Endodermal cell (in vitro differentiated cells): ENCODE measurements around the gene CUL4A. TPM values are rescaled to one million over a fixed set of nuclear protein-coding genes. Genes with fewer than 3 reads are reported as not detected.

Experiments used
- DNase-seq: peaks from one replicate; pipeline ENCODE4 v3.0.0-alpha.2; 2017
- H3K27ac ChIP-seq: 2 replicates; pipeline ENCODE4 v1.5.1; 2013; ENCODE audit warnings: mild to moderate bottlenecking, low read depth, low read length, moderate library complexity
- H3K27me3 ChIP-seq: 2 replicates; pipeline ENCODE4 v1.6.1; 2013; ENCODE audit warnings: mild to moderate bottlenecking, low read length, moderate library complexity; ENCODE audit not compliant: insufficient read depth, control insufficient read depth, poor library complexity, severe bottlenecking
- H3K36me3 ChIP-seq: 2 replicates; pipeline ENCODE4 v1.7.0; 2013; ENCODE audit warnings: mild to moderate bottlenecking, low read length, moderate library complexity; ENCODE audit not compliant: control insufficient read depth, insufficient read depth
- H3K4me1 ChIP-seq: one replicate; pipeline ENCODE4 v1.7.0; 2013; ENCODE audit warnings: low read length; ENCODE audit not compliant: control insufficient read depth, insufficient read depth
- H3K4me3 ChIP-seq: 2 replicates; pipeline ENCODE4 v1.5.1; 2013; ENCODE audit warnings: mild to moderate bottlenecking, low read length, moderate library complexity
- H3K9ac ChIP-seq: 2 replicates; pipeline ENCODE4 v1.6.1; 2013; ENCODE audit warnings: mild to moderate bottlenecking, low read length, moderate library complexity; ENCODE audit not compliant: poor library complexity, severe bottlenecking; ENCODE audit errors: extremely low read depth
- H3K9me3 ChIP-seq: 2 replicates; pipeline ENCODE4 v1.6.1; 2013; ENCODE audit warnings: mild to moderate bottlenecking, low read length, moderate library complexity; ENCODE audit not compliant: control insufficient read depth
- H3K27ac Mint-ChIP-seq: 2 replicates; pipeline ENCODE4 v1.8.0; 2020; ENCODE audit warnings: mixed read lengths
- H3K27me3 Mint-ChIP-seq: 2 replicates; pipeline ENCODE4 v1.8.0; 2021; ENCODE audit warnings: mild to moderate bottlenecking, mixed read lengths; ENCODE audit not compliant: insufficient read depth
- H3K36me3 Mint-ChIP-seq: 2 replicates; pipeline ENCODE4 v1.8.0; 2020; ENCODE audit warnings: low read depth, mixed read lengths
- H3K4me1 Mint-ChIP-seq: 2 replicates; pipeline ENCODE4 v1.8.0; 2020; ENCODE audit warnings: mixed read lengths
- H3K4me3 Mint-ChIP-seq: 2 replicates; pipeline ENCODE4 v1.8.0; 2020; ENCODE audit warnings: mild to moderate bottlenecking, moderate library complexity, mixed read lengths
- H3K9me3 Mint-ChIP-seq: 2 replicates; pipeline ENCODE4 v1.8.0; 2020; ENCODE audit warnings: mild to moderate bottlenecking, mixed read lengths
- CTCF ChIP-seq: fragments of 200-600 bp; sonication (generic); conservative IDR thresholded peaks from 2 replicates; pipeline ENCODE4 v1.5.0; 2021; ENCODE audit warnings: antibody characterized with exemption, mild to moderate bottlenecking
- WGBS, 2 experiments: methylation state at CpG; one replicate each; pipeline versions ENCODE4 v1.1.5 to v1.1.7; 2013; ENCODE audit warnings: missing lambda C conversion rate in 2 of 2, mixed read lengths in 1 of 2; ENCODE audit not compliant: insufficient coverage in 1 of 2, insufficient read length in 1 of 2; 5-methylcytosine and 5-hydroxymethylcytosine counted together
- total RNA-seq, 2 donors: library from RNA; stranded (reverse); fragmentation: NEBNext Ultra II Directional in 1 of 2; extraction: Animal tissue kit (Norgen Biotek cat#: 25700) in 1 of 2; gene quantifications; 2 replicates in 1 of 2; 3 replicates in 1 of 2; pipeline ENCODE4 v1.2.1, GENCODE V29; 2021

Gene CUL4A
- total RNA-seq, 2 donors from 2014 or later: 92.9 to 99.4 TPM

GRCh38 chr13:113204378-113204734 lies 5.1 kb upstream of the CUL4A start:
- H3K4me1 ChIP-seq: peaks cover 6% of the 10 kb centered on the region
- WGBS, 2 experiments: 92 to 93% methylated on average over 3 to 5 of the region's 5 CpGs

DNA sequence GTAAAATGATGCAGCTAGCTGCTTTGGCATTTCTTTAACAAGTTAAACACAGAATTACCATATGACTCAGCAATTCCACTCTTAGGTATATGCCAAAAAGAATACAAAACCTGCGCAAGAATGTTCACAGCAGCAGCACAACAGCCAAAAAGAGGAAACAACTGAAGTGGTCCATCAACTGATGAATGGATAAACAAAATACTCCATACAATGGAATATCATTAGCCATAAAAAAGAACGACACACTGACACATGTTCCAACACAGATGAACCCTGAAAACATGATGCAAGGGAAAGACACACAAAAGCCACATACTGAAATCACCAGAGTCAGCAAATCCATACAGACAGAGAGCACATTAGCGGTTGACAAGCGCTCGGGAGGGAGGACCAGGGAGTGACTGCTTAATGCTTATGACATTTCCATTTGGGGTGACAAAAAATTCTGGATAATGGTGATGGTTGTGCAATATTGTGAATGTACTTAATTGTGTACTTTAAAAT lies 3.9 kb upstream of the CUL4A start:
- no peak overlapping the region for H3K27ac ChIP-seq
- H3K9me3 Mint-ChIP-seq: no peaks in the 10 kb centered on the region
- H3K27me3 Mint-ChIP-seq: no peaks in the 10 kb centered on the region
- peaks cover 30% of the 10 kb centered on the region for H3K4me1 Mint-ChIP-seq
- H3K4me1 ChIP-seq: no peaks in the 10 kb centered on the region
- no peaks in the 10 kb centered on the region for H3K9me3 ChIP-seq
- H3K27me3 ChIP-seq: no peaks in the 10 kb centered on the region
- DNase-seq: no peak
- no peak overlapping the region for H3K27ac Mint-ChIP-seq
- no peak overlapping the region for H3K4me3 Mint-ChIP-seq
- H3K4me3 ChIP-seq: no peak overlapping the region
- H3K9ac ChIP-seq: no peak overlapping the region
- 92 to 95% methylated on average over 4 to 5 of the region's 5 CpGs for WGBS, 2 experiments
- no peak for TF ChIP-seq CTCF
- H3K36me3 ChIP-seq: peaks cover 47% of the 10 kb centered on the region
- H3K36me3 Mint-ChIP-seq: peaks cover 21% of the 10 kb centered on the region

More at GRCh38 chr13:113204378-113204734, 5.1 kb upstream of the CUL4A start:
- peaks cover 54% of the 10 kb centered on the region for H3K36me3 ChIP-seq
- Mint-ChIP-seq H3K9me3 (no peaks in the 10 kb centered on the region), H3K27ac (peak overlapping the region; percentile 35), H3K4me3 (no peak overlapping the region), H3K36me3 (peaks cover 32% of the 10 kb centered on the region), H3K27me3 (no peaks in the 10 kb centered on the region), H3K4me1 (peaks cover 37% of the 10 kb centered on the region)
- H3K9ac ChIP-seq: no peak overlapping the region
- H3K27ac ChIP-seq: no peak overlapping the region
- no peak for TF ChIP-seq CTCF
- no peaks in the 10 kb centered on the region for H3K9me3 ChIP-seq
- no peaks in the 10 kb centered on the region for H3K27me3 ChIP-seq
- H3K4me3 ChIP-seq: no peak overlapping the region
- DNase-seq: no peak

GRCh38 chr13:113207460-113207859 lies 2.0 kb upstream of the CUL4A start:
- Histone ChIP-seq H3K27ac (no peak overlapping the region), H3K9me3 (no peaks in the 10 kb centered on the region), H3K9ac (peak overlapping the region; percentile 94), H3K4me1 (no peaks in the 10 kb centered on the region), H3K4me3 (peak overlapping the region; percentile 100), H3K36me3 (peaks cover 58% of the 10 kb centered on the region), H3K27me3 (no peaks in the 10 kb centered on the region)
- Mint-ChIP-seq H3K9me3 (no peaks in the 10 kb centered on the region), H3K4me3 (peak overlapping the region; percentile 84), H3K27me3 (no peaks in the 10 kb centered on the region), H3K27ac (peak overlapping the region; percentile 81), H3K4me1 (peaks cover 39% of the 10 kb centered on the region), H3K36me3 (peaks cover 33% of the 10 kb centered on the region)
- WGBS, 2 experiments: 52 to 54% methylated on average over 2 to 3 of the region's 3 CpGs
- no peak for TF ChIP-seq CTCF
- DNase-seq: no peak
